WERI-Rb-1 (cell line): ENCODE results near the gene CASQ2.

Source experiments
- DNase-seq: peaks from one replicate; pipeline ENCODE4 v3.0.0-alpha.2; 2020
- H3K27ac ChIP-seq: fragments of 250-450 bp; sonication (Bioruptor Pico); 2 replicates; pipeline ENCODE4 v1.5.1; 2020; ENCODE audit warnings: mild to moderate bottlenecking, moderate library complexity
- H3K27me3 ChIP-seq: fragments of 250-450 bp; sonication (Bioruptor Pico); 2 replicates; pipeline ENCODE4 v1.5.1; 2021; ENCODE audit warnings: mild to moderate bottlenecking, low read depth, moderate library complexity; ENCODE audit not compliant: insufficient read depth, severe bottlenecking
- H3K36me3 ChIP-seq: fragments of 250-450 bp; sonication (Bioruptor Pico); 2 replicates; pipeline ENCODE4 v1.5.1; 2020; ENCODE audit warnings: mild to moderate bottlenecking, moderate library complexity
- H3K4me3 ChIP-seq: 2 replicates; pipeline ENCODE4 v1.5.1; 2011; ENCODE audit warnings: low read depth, mild to moderate bottlenecking, control low read depth, low read length
- H3K9me3 ChIP-seq: fragments of 250-450 bp; sonication (Bioruptor Pico); 2 replicates; pipeline ENCODE4 v1.5.1; 2021; ENCODE audit warnings: mild to moderate bottlenecking, moderate library complexity; ENCODE audit not compliant: severe bottlenecking
- CTCF ChIP-seq: IDR thresholded peaks from 2 replicates; pipeline ENCODE4 v1.5.1; 2011; ENCODE audit warnings: low read depth, mild to moderate bottlenecking, control low read depth, inconsistent platforms, low read length

The CASQ2 gene

DNA sequence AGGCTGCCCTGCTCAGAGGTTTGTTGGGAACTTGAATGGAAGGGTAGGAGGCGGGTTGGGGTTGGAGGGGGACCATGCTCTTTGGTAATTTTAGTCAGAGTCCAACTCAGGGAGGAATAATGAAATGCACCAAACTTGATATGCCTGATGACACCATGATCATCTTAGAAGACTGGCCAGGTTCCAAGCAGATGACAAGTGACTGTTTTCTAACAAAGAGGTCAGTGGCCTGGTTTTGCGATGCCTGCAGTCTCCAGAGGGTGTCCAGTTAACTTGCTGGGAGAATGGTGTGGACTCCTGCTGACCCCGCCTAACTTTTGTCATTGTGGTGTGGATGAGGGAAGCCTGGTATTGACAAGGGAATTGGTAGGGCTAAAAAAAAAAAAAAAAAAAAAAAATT is 114.4 kb downstream of the CASQ2 start:
- no peaks in the 10 kb centered on the region for H3K27me3 ChIP-seq
- H3K4me3 ChIP-seq, result no peak overlapping the region
- DNase-seq, result no peak
- no peak for TF ChIP-seq CTCF
- H3K36me3 ChIP-seq, result no peaks in the 10 kb centered on the region
- no peak overlapping the region for H3K27ac ChIP-seq
- no peaks in the 10 kb centered on the region for H3K9me3 ChIP-seq

DNA sequence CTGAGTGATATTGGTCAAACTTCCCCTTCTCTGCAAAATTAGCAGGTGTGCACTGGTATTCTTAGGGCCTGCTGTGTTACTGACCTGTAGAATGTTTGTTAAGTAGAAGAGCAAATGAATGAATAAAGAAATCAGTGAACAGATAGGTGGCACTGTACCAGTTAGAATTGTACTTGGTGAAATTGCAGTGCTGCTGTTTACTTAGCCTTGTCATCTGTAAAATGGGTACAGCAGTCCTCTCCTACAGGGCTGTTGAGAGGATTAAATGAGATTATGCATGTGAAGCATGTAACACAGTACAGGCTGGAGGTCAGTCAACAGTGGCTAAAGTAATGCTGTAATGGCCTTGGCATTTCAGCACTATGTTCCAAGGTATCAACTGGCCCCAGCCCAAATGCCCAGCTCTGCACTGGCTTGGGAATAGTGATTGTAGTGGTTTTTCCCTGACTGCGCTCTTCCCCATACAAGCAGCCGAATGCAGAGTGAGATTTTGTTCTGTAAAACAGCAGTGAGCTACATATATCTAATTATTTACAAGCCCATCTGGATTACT is 116.2 kb downstream of the CASQ2 start:
- no peaks in the 10 kb centered on the region for H3K9me3 ChIP-seq
- H3K4me3 ChIP-seq, result no peak overlapping the region
- no peak overlapping the region for H3K27ac ChIP-seq
- DNase-seq, result no peak
- H3K36me3 ChIP-seq, result no peaks in the 10 kb centered on the region
- no peaks in the 10 kb centered on the region for H3K27me3 ChIP-seq
- no peak for TF ChIP-seq CTCF

DNA sequence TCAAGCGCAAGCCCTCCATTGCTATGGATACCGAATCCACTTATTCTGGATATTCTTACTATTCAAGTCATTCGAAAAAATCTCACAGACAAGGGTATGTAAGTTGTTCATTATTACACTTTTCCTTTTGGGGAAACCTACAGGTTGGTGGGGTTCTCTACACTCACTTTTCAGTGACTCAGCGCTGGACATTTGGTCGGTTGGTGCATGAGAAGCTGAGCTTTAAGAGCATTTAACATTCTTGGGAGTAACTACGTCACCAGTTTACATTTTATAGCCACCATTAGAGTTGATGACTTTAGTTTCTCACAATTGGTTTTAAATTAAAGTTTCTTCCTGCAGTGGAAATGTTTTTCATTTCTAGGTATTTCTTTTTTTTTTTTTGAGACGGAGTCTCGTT is 117.1 kb downstream of the CASQ2 start:
- Histone ChIP-seq H3K9me3 (no peaks in the 10 kb centered on the region), H3K27ac (no peak overlapping the region), H3K36me3 (no peaks in the 10 kb centered on the region), H3K27me3 (no peaks in the 10 kb centered on the region), H3K4me3 (no peak overlapping the region)
- no peak for DNase-seq
- no peak for TF ChIP-seq CTCF

DNA sequence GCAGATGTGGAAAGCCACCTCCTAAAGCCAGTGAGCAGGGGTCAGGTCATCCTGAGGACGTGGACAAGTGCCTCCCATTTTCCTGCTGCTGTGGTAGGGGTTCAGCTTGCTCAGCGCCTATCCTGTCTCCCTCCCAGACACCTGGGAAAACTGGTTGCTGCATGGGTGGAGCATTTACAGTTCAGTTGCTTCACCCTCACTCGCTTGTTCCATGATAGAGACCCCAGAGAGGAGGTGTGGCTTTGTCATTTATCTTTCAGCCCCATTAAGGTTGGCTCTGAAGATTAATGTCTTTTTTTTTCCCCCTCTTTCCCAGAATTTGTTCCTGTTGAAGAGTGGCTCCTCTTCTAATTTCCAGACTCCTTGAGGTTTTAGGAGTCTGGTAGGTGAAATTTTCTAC is 117.6 kb downstream of the CASQ2 start:
- no peak for TF ChIP-seq CTCF
- H3K27ac ChIP-seq, result no peak overlapping the region
- H3K27me3 ChIP-seq, result no peaks in the 10 kb centered on the region
- no peaks in the 10 kb centered on the region for H3K36me3 ChIP-seq
- H3K9me3 ChIP-seq, result no peaks in the 10 kb centered on the region
- H3K4me3 ChIP-seq, result no peak overlapping the region
- DNase-seq, result no peak
